ENCODE data around the gene ERCC6.

DNA sequence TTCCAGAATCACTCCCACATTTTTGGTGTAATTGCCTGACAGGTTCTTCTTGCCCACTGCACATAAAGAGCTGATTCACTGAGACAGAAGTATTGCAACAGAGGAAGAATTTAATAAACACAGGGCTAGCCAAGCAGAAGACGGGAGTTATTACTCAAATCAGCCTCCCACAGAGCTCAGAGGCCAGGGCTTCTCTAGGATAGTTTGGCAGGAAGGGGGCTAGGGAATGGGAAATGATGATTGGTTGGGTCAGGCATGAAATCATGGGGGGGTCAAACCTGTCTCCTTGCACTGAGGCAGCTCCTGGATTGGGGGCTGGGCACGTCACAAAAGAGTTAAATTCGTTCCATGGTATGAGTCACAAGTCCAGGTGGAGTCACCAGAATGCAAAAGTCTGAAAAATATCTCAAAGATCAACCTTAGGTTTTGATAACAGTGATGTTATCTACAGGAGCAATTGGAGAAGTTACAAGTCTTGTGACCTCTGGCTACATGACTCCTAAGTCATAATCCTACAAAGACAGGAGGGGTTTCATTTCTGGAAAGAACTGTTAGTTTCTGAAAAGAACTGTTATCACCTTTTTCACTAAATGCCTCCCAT, 30.2 kb upstream of the ERCC6 start:
- TF ChIP-seq, protein P1, sequence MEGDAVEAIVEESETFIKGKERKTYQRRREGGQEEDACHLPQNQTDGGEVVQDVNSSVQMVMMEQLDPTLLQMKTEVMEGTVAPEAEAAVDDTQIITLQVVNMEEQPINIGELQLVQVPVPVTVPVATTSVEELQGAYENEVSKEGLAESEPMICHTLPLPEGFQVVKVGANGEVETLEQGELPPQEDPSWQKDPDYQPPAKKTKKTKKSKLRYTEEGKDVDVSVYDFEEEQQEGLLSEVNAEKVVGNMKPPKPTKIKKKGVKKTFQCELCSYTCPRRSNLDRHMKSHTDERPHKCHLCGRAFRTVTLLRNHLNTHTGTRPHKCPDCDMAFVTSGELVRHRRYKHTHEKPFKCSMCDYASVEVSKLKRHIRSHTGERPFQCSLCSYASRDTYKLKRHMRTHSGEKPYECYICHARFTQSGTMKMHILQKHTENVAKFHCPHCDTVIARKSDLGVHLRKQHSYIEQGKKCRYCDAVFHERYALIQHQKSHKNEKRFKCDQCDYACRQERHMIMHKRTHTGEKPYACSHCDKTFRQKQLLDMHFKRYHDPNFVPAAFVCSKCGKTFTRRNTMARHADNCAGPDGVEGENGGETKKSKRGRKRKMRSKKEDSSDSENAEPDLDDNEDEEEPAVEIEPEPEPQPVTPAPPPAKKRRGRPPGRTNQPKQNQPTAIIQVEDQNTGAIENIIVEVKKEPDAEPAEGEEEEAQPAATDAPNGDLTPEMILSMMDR (IDR thresholded peaks at IDR 0.05; ENCODE audit: insufficient read depth, low read length, poor library complexity, severe bottlenecking), result no peak
- no peak for TF ChIP-seq EZH2phosphoT487 (conservative IDR thresholded peaks at IDR 0.05; ENCODE audit: low read length)
